ENCODE measurements around the gene SH2B3. TPM values are rescaled to one million over a fixed set of nuclear protein-coding genes. Genes with fewer than 3 reads are reported as not detected.

The SH2B3 gene
- total RNA-seq, 1 donor, result 27.8 TPM

- no peak for DNase-seq (ENCODE audit: low read depth)
- no peak overlapping the region for H3K4me3 ChIP-seq (ENCODE audit: low read depth, low read length)
- TF ChIP-seq, protein P1, sequence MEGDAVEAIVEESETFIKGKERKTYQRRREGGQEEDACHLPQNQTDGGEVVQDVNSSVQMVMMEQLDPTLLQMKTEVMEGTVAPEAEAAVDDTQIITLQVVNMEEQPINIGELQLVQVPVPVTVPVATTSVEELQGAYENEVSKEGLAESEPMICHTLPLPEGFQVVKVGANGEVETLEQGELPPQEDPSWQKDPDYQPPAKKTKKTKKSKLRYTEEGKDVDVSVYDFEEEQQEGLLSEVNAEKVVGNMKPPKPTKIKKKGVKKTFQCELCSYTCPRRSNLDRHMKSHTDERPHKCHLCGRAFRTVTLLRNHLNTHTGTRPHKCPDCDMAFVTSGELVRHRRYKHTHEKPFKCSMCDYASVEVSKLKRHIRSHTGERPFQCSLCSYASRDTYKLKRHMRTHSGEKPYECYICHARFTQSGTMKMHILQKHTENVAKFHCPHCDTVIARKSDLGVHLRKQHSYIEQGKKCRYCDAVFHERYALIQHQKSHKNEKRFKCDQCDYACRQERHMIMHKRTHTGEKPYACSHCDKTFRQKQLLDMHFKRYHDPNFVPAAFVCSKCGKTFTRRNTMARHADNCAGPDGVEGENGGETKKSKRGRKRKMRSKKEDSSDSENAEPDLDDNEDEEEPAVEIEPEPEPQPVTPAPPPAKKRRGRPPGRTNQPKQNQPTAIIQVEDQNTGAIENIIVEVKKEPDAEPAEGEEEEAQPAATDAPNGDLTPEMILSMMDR (IDR thresholded peaks at IDR 0.05; ENCODE audit: insufficient read depth, low read length), result no peak
Measured at GRCh38 chr12:111424189-111424792, 18.6 kb downstream of the SH2B3 start.

GRCh38 chr12:111424793-111425251, 19.1 kb downstream of the SH2B3 start:
- H3K4me3 ChIP-seq (ENCODE audit: low read depth, low read length), result no peak overlapping the region
- TF ChIP-seq, protein P1 (IDR thresholded peaks at IDR 0.05; ENCODE audit: insufficient read depth, low read length), result no peak
- no peak for DNase-seq (ENCODE audit: low read depth)

DNA sequence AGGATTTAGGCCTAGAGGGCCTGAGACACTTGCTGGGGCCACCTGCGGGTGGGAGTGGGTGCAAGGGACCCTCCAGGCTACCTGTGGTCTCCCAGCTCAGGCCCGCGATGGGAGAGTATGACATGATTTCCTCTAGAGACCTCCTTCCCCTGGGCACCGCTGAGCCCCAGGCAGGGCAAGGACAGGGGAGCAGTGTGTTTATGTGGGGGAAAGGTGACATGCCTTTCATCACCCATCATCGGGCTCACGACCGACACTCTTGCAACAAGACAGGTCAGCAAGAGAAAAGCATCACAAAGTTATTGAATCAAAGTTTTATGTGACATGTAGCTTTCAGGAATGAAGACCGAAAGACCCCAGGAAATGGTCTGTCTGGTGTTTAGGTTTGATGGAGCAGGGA, 19.9 kb downstream of the SH2B3 start:
- no peak for DNase-seq (ENCODE audit: low read depth)

GRCh38 chr12:111426344-111427185, 20.8 kb downstream of the SH2B3 start:
- DNase-seq (ENCODE audit: low read depth), result no peak
- H3K4me3 ChIP-seq (ENCODE audit: low read depth, low read length), result no peak overlapping the region
- TF ChIP-seq, protein P1 (IDR thresholded peaks at IDR 0.05; ENCODE audit: insufficient read depth, low read length), result no peak

More for the DNA sequence above, 19.9 kb downstream of the SH2B3 start:
- TF ChIP-seq, protein P1 (IDR thresholded peaks at IDR 0.05; ENCODE audit: insufficient read depth, low read length), result no peak
- no peak overlapping the region for H3K4me3 ChIP-seq (ENCODE audit: low read depth, low read length)

DNA sequence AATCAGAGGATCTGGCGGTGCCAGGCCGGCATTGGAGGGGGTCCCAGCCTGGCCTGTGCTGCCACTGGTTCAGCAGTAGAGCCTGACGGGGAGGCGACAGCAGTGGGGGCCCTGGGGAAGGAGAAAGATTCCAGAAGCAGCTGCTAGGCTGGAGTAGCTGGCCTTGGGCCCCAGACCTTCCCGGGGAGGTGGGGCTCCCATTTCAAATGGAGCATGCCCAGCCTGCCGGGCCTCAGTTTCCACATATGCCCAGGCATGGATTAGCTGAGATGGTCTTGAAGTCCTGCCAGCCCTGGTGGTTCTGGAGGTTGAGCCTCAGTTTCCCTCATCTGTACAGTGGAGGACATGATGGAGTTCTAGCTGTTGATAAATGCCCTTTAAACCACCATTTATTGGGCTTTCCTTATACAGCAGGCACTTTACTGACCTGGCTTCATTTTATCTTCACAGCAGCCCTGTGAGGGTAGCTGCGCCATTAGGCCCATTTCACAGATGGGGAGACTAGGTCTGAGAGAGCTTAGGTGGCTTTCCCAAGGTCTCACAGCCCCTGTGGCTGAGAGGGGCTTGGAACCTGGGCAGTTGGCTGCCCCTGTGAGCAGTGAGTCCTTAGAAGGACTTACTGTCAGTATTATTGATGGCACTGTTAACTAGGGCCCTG, 21.8 kb downstream of the SH2B3 start:
- TF ChIP-seq, protein P1 (IDR thresholded peaks at IDR 0.05; ENCODE audit: insufficient read depth, low read length), result no peak
- DNase-seq (ENCODE audit: low read depth), result no peak
- no peak overlapping the region for H3K4me3 ChIP-seq (ENCODE audit: low read depth, low read length)

- no peak for DNase-seq (ENCODE audit: low read depth)
- H3K4me3 ChIP-seq (ENCODE audit: low read depth, low read length), result no peak overlapping the region
- TF ChIP-seq, protein P1 (IDR thresholded peaks at IDR 0.05; ENCODE audit: insufficient read depth, low read length), result no peak
Measured at GRCh38 chr12:111428081-111428727, 22.5 kb downstream of the SH2B3 start.

All from fibroblast of the aortic adventitia (primary cell).